HepG2 (cell line): ENCODE data around the gene MISP3. TPM values are rescaled to one million over a fixed set of nuclear protein-coding genes. Genes with fewer than 3 reads are reported as not detected.

Experiments
- ATAC-seq: fragments of 200-7000 bp; cut with Tn5 transposase; 3 replicates; pipeline ENCODE4 v1.9.1; 2020; ENCODE audit warnings: mild to moderate bottlenecking, moderate library complexity
- BruUV-seq: library from RNA; stranded (reverse); fragments of 400-500 nt; replicated peaks from 2 replicates; lab custom pipeline; 2021; lab: Mats Ljungman, UMichigan
- CTCF ChIA-PET: fragments of 300-600 bp; formaldehyde crosslinking; extraction: SDS; loops from one replicate; lab custom pipeline; 2021; ENCODE audit warnings: low total read pairs, inconsistent platforms, low intra/inter-chr PET ratio; lab: Yijun Ruan, JAX
- POLR2A ChIA-PET: fragments of 350-600 bp; sonication (Branson Sonifier 250); formaldehyde crosslinking; loops from one replicate; lab custom pipeline; 2020; ENCODE audit warnings: antibody characterized with exemption, inconsistent platforms; lab: Yijun Ruan, JAX
- DNase-seq: peaks from one replicate; pipeline ENCODE4 v3.0.0-alpha.2; 2015; ENCODE audit warnings: low spot score
- FAIRE-seq: peaks from 3 replicates; lab custom pipeline; 2011; peaks lifted over from hg19 to GRCh38; lab: Jason Lieb, UNC
- H2AFZ ChIP-seq: one replicate; pipeline ENCODE4 v1.6.1; 2011; ENCODE audit warnings: low read length, inconsistent platforms
- H3K27ac ChIP-seq: fragments of 300-600 bp; 3 replicates; pipeline ENCODE4 v1.8.0; 2011; ENCODE audit warnings: mixed run types, mild to moderate bottlenecking, mixed read lengths, low read length, inconsistent platforms; ENCODE audit not compliant: insufficient read depth; ENCODE audit errors: extremely low read length
- H3K27me3 ChIP-seq, 2 experiments: fragments of 200-600 bp in 1 of 2; 2 replicates in 1 of 2; 3 replicates in 1 of 2; pipeline versions ENCODE4 v1.6.0 to v1.8.0; 2011; ENCODE audit warnings: low read length in 2 of 2, mild to moderate bottlenecking in 2 of 2, moderate library complexity in 2 of 2, inconsistent platforms in 1 of 2; ENCODE audit not compliant: insufficient read depth in 2 of 2, control insufficient read depth in 1 of 2
- H3K36me3 ChIP-seq, 2 experiments: fragments of 200-600 bp in 1 of 2; replicated peaks in 1 of 2; 2 replicates in 1 of 2; 3 replicates in 1 of 2; pipeline versions ENCODE4 v1.5.1 to v1.8.0; 2011; ENCODE audit warnings: low read length in 2 of 2, inconsistent platforms in 1 of 2; ENCODE audit not compliant: insufficient read depth in 2 of 2, control insufficient read depth in 1 of 2
- H3K4me1 ChIP-seq: 2 replicates; pipeline ENCODE4 v1.5.1; 2012; ENCODE audit warnings: low read length, inconsistent platforms; ENCODE audit not compliant: insufficient read depth
- H3K4me2 ChIP-seq: 2 replicates; pipeline ENCODE4 v1.6.0; 2011; ENCODE audit warnings: low read depth, low read length, inconsistent platforms
- H3K4me3 ChIP-seq, 3 experiments: fragments of 200-600 bp in 1 of 3; sonication (generic), shearing (Covaris generic) in 1 of 3; replicated peaks in 1 of 3; 2 replicates each; pipeline ENCODE4 v1.5.1; 2011 to 2016; ENCODE audit warnings: low read length in 3 of 3, inconsistent platforms in 2 of 3, low read depth in 2 of 3, mild to moderate bottlenecking in 2 of 3, control low read depth in 1 of 3, mixed read lengths in 1 of 3; ENCODE audit not compliant: insufficient read depth in 1 of 3
- H3K79me2 ChIP-seq: one replicate; pipeline ENCODE4 v1.6.1; 2011; ENCODE audit warnings: low read length, inconsistent platforms; ENCODE audit not compliant: insufficient read depth
- H3K9ac ChIP-seq: 2 replicates; pipeline ENCODE4 v1.6.0; 2011; ENCODE audit warnings: mild to moderate bottlenecking, low read depth, low read length, inconsistent platforms; ENCODE audit not compliant: insufficient read depth
- H3K9me3 ChIP-seq: 2 replicates; pipeline ENCODE4 v1.5.1; 2012; ENCODE audit warnings: mild to moderate bottlenecking, low read length
- H4K20me1 ChIP-seq: 2 replicates; pipeline ENCODE4 v1.6.0; 2011; ENCODE audit warnings: inconsistent platforms, mild to moderate bottlenecking, low read length, moderate library complexity; ENCODE audit not compliant: insufficient read depth
- BCLAF1 ChIP-seq: fragments of 450-650 bp; IDR thresholded peaks from 2 replicates; pipeline ENCODE4 v1.6.1; 2017; ENCODE audit warnings: mild to moderate bottlenecking
- HDAC1 ChIP-seq: sonication (generic); formaldehyde crosslinking; IDR thresholded peaks from 2 replicates; pipeline ENCODE4 v1.5.1; 2020; ENCODE audit warnings: mild to moderate bottlenecking, missing genetic modification reagents
- NFKB2 ChIP-seq: sonication (generic); formaldehyde crosslinking; IDR thresholded peaks from 2 replicates; pipeline ENCODE4 v1.4.0; 2020; ENCODE audit warnings: missing genetic modification reagents, borderline replicate concordance
- PLSCR1 ChIP-seq: sonication (generic); formaldehyde crosslinking; IDR thresholded peaks from 2 replicates; pipeline ENCODE4 v1.5.0; 2020; ENCODE audit warnings: missing genetic modification reagents, mild to moderate bottlenecking, borderline replicate concordance
- THAP11 ChIP-seq: IDR thresholded peaks from 2 replicates; pipeline ENCODE4 v1.6.1; 2016; ENCODE audit warnings: missing biosample characterization, missing genetic modification reagents
- ZFAT ChIP-seq: sonication (generic); formaldehyde crosslinking; conservative IDR thresholded peaks from 2 replicates; pipeline ENCODE4 v1.8.1; 2023; ENCODE audit warnings: missing genetic modification reagents, inconsistent platforms
- ZMYM3 ChIP-seq: sonication (generic); formaldehyde crosslinking; IDR thresholded peaks from 2 replicates; pipeline ENCODE4 v1.5.1; 2020; ENCODE audit warnings: mild to moderate bottlenecking, missing genetic modification reagents
- ZNF687 ChIP-seq: sonication (generic); formaldehyde crosslinking; IDR thresholded peaks from 2 replicates; pipeline ENCODE4 v1.5.1; 2020; ENCODE audit warnings: mild to moderate bottlenecking, missing genetic modification reagents, moderate library complexity
- ZNF709 ChIP-seq: sonication (generic); formaldehyde crosslinking; IDR thresholded peaks from 2 replicates; pipeline ENCODE4 v1.5.0; 2020; ENCODE audit warnings: mild to moderate bottlenecking, missing genetic modification reagents
- ZNF781 ChIP-seq: sonication (generic); formaldehyde crosslinking; IDR thresholded peaks from 2 replicates; pipeline ENCODE4 v1.5.1; 2020; ENCODE audit warnings: borderline replicate concordance, mild to moderate bottlenecking, missing genetic modification reagents; ENCODE audit errors: not compliant biosample characterization
- ZNF784 ChIP-seq: sonication (generic); formaldehyde crosslinking; IDR thresholded peaks from 2 replicates; pipeline ENCODE4 v1.5.1; 2020; ENCODE audit warnings: missing genetic modification reagents, mild to moderate bottlenecking, borderline replicate concordance
- ZNF850 ChIP-seq: sonication (generic); formaldehyde crosslinking; conservative IDR thresholded peaks from 2 replicates; pipeline ENCODE4 v1.9.0; 2021; ENCODE audit warnings: mild to moderate bottlenecking, missing genetic modification reagents
- ZNF878 ChIP-seq: sonication (generic); formaldehyde crosslinking; IDR thresholded peaks from 2 replicates; pipeline ENCODE4 v1.8.1; 2023; ENCODE audit warnings: mild to moderate bottlenecking, missing genetic modification reagents, moderate library complexity
- WGBS: methylation state at CpG from one replicate; pipeline ENCODE4 v1.1.6; 2017; ENCODE audit warnings: low lambda C conversion rate; 5-methylcytosine and 5-hydroxymethylcytosine counted together
- in situ Hi-C: cut with HindIII; loops from 2 replicates; pipeline ENCODE4 v1.10.0; 2017; ENCODE audit warnings: low pct_unique_long_range_greater_than_20kb; ENCODE audit not compliant: extremely low pct_ligation_motif_present
- intact Hi-C: fragments of 100-400 bp; cut with micrococcal nuclease; formaldehyde crosslinking; loops from one replicate; pipeline ENCODE4 v1.10.0; 2022; ENCODE audit not compliant: unreplicated experiment
- polyA plus RNA-seq, 8 experiments: library from polyadenylated mRNA; depleted of rRNA in 3 of 8; stranded (reverse) in 7 of 8; unstranded in 1 of 8; fragments of >200 nt; fragmentation: Illumina TruSeq in 4 of 8; extraction: Trizol in 4 of 8; gene quantifications; 2 replicates each; pipeline versions ENCODE4 v1.2.1 to v1.2.3, GENCODE V29; 2011 to 2016; ENCODE audit warnings: low read depth in 4 of 8, missing spikeins in 1 of 8, mixed read lengths in 1 of 8; ENCODE audit not compliant: insufficient read depth in 1 of 8
- total RNA-seq, 5 experiments: library from RNA; depleted of rRNA; stranded (reverse); fragments of >200 nt; fragmentation: Illumina TruSeq; extraction: Trizol; gene quantifications; 2 replicates each; pipeline ENCODE4 v1.2.3, GENCODE V29; 2016; ENCODE audit warnings: low read depth in 1 of 5

Gene MISP3
- total and polyA plus RNA-seq, 2 of the 13 experiments (the other 11 are each of a cell fraction or from before 2014, with no cell fraction given) = 2.5 to 5.4 TPM

GRCh38 chr19:14031719-14032480, 40.7 kb upstream of the MISP3 start, which contains the start of gene IL27RA (continued):
- TF ChIP-seq PLSCR1 (no peak), ZNF709 (CRISPR knock-in tag) (no peak), ZFAT (CRISPR knock-in tag) (no peak), ZNF850 (0 out of 2 replicates have a peak, but pooled peaks have one; percentile 47), ZNF781 (CRISPR knock-in tag) (peak; percentile 68), ZNF878 (CRISPR knock-in tag) (peak; percentile 74; the same call in 1 of the 2 replicates), THAP11 (CRISPR knock-in tag) (peak; percentile 63), ZNF784 (CRISPR knock-in tag) (peak; percentile 28; the same call in 1 of the 2 replicates), HDAC1 (CRISPR knock-in tag) (peak; percentile 75), NFKB2 (CRISPR knock-in tag) (peak; percentile 62; the same call in 1 of the 2 replicates)
- TF ChIP-seq, all 625 proteins: peak for 208

- Histone ChIP-seq H3K79me2 (no peaks in the 10 kb centered on the region), H3K9ac (no peak overlapping the region), H3K36me3 (no peaks in the 10 kb centered on the region), H3K4me3 (no peak overlapping the region), H4K20me1 (no peaks in the 10 kb centered on the region), H2AFZ (no peak overlapping the region), H3K9me3 (no peaks in the 10 kb centered on the region), H3K27me3 (peaks cover 0 to 8% of the 10 kb centered on the region in 2 experiments; a peak in 3 of 5 replicates), H3K4me1 (peaks cover 12% of the 10 kb centered on the region), H3K4me2 (no peak overlapping the region), H3K27ac (no peak overlapping the region)
- POLR2A ChIA-PET = no interaction called here
- ATAC-seq (no peak), FAIRE-seq (no peak), DNase-seq (no peak)
- intact Hi-C loops (no loop called here), in situ Hi-C loops (no loop called here)
- CTCF ChIA-PET = no interaction called here
- BruUV-seq = no TSS peak
- 95% methylated on average over 2 of the region's 2 CpGs for WGBS
- TF ChIP-seq ZMYM3 (CRISPR knock-in tag) = 0 out of 2 replicates have a peak, but pooled peaks have one; percentile 17
- no peak for TF ChIP-seq ZNF687
- TF ChIP-seq BCLAF1 = no peak
Observed at GRCh38 chr19:14033946-14034345, 38.6 kb upstream of the MISP3 start.
